HL-60/S4 treated with phorbol 12-myristate 13-acetate at 8.2 ng/mL for 4 days and 3 days (cell line): ENCODE data around the gene AGAP5.
"Not testable (repeated sequence)": the region's sequence is repeated elsewhere in the genome, so short reads cannot be mapped to it uniquely, and the experiment has no call there.

Source experiments
- in situ Hi-C: fragments of 300-500 bp; cut with MboI; formaldehyde crosslinking; loops from 2 replicates; pipeline ENCODE4 v1.15.0; 2022; ENCODE audit warnings: low sequenced_read_pairs

AGAP5 gene

GRCh38 chr10:73715179-73716156 is 17.6 kb upstream of the AGAP5 start:
- in situ Hi-C loops, result not testable (repeated sequence)

DNA sequence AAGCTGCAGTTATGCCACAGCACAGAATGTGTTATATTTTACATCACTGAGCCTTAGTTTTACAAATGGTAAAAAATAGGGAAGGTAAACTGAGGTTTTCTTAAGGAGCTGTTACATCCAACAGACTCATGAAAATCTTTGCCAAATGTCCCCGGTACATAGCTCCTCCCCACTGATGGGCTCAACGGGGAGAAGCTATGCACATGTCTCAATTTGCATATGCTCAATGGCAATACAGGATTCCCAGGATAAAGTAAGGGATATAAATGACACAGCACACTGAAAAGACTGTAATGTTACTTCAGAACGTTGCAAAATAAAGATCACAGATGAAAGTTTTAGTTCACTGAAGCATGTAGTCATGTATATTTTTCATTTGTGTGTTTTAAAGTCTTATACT is 16.6 kb upstream of the AGAP5 start:
- in situ Hi-C loops, result not testable (repeated sequence)

DNA sequence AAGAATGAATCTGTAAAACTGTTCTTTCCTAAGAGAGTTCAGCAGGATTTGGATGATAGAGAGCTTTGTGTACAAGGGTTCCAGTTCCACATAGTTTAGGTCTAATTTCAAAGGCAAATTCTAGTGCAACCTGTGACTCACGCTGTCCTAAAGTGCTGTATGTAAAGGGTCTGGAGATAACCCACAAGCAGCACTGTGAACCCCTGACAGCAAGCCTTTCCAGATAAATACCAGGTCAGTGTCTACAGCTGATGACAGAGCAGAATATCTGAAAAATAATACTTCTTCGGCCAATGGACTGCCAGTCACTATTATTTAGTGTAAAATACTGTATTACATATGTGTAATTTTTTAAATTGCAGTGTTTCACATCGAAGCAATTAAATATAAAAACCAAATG is 16.0 kb upstream of the AGAP5 start:
- in situ Hi-C loops, result not testable (repeated sequence)

GRCh38 chr10:73711683-73712082 is 13.8 kb upstream of the AGAP5 start:
- in situ Hi-C loops, result not testable (repeated sequence)

DNA sequence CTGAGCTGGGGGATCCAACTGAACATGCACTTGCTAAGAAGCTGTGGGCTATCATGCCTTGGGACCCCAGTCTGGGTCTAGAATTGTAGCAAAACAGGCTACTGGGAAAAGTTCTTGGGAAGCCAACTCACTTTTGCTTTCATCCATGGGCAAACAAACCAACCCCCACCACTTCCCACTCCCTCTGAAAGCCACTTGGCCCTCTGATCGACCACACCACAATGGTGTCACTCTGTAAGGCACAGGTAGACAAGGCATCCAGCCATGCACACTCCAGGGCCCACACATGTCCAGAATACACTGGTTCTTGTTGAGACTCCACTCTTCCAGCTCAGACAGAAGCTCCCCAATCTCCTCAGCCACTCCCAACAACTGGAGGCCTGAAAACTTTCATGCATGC is 10.2 kb upstream of the AGAP5 start:
- in situ Hi-C loops, result not testable (repeated sequence)

- in situ Hi-C loops, result not testable (repeated sequence)
Observed at GRCh38 chr10:73707628-73708027, 9.7 kb upstream of the AGAP5 start.

GRCh38 chr10:73706488-73706887 is 8.6 kb upstream of the AGAP5 start:
- in situ Hi-C loops, result not testable (repeated sequence)

- in situ Hi-C loops, result not testable (repeated sequence)
Observed at GRCh38 chr10:73705506-73706072, 7.7 kb upstream of the AGAP5 start.

- in situ Hi-C loops, result not testable (repeated sequence)
Observed at GRCh38 chr10:73703924-73704323, 6.0 kb upstream of the AGAP5 start.

DNA sequence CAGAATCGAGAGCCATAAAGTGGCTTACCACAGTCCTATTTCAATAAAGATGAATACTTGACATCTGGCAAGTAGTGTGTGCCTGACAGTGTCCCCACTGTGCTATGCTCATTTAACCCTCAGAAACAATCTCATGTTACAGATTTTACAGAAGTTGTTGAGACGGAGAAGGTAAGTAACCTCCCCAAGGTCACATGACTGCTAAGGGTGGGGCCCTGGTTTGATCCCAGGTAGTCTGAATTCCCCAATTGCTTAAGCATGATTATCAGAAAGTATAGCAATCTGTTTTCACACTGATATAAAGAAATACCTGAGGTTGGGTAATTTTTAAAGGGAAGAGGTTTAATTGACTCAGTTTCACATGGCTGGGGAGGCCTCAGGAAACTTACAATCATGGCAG is 910 bp upstream of the AGAP5 start:
- in situ Hi-C loops, result not testable (repeated sequence)

DNA sequence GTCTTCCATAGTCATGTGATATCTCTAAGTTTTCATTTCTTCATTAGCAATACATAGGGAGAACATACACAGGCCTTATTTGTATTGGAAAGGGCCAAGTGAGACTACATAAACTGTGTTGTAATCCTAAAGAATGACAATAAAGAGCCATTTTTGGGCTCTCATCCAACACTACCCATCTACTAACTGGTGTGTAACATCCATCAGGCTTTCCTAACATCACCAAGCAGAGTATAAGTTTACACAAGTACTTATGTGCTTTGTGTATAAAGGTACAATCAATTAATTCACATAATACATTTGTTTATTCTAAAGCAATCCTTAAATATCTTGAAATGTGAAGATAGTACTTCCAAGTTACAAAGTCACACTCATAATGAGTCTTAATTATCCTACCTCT is 2.6 kb downstream of the AGAP5 start:
- in situ Hi-C loops, result not testable (repeated sequence)

GRCh38 chr10:73690755-73691154 is 7.2 kb downstream of the AGAP5 start:
- in situ Hi-C loops, result not testable (repeated sequence)

DNA sequence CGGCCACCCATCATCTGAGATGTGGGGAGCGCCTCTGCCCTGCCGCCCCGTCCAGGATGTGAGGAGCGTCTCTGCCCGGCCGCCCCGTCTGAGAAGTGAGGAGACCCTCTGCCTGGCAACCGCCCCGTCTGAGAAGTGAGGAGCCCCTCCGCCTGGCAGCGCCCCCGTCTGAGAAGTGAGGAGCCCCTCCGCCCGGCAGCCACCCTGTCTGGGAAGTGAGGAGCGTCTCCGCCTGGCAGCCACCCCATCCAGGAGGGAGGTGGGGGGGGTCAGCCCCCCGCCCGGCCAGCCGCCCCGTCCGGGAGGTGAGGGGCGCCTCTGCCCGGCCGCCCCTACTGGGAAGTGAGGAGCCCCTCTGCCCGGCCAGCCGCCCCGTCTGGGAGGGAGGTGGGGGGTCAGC is 8.3 kb downstream of the AGAP5 start:
- in situ Hi-C loops, result not testable (repeated sequence)

DNA sequence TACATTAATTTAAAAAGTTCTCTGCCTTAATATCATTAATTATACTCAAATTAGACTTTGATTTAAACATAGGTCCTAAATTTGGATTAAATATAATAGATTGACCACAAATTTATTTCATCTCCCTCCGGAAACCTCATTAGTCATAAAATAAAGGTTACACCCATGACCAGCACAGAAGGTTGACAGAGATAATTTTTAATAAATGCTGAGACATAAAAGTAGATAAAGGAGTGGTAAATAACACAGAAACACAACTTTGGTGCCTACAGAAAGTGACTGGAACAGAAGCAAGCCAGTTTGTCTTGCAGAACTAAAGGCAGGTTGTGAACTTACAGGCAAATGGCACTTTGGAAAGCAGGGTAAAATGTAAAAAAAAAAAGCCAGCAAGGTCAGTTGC is 10.3 kb downstream of the AGAP5 start:
- in situ Hi-C loops, result not testable (repeated sequence)

DNA sequence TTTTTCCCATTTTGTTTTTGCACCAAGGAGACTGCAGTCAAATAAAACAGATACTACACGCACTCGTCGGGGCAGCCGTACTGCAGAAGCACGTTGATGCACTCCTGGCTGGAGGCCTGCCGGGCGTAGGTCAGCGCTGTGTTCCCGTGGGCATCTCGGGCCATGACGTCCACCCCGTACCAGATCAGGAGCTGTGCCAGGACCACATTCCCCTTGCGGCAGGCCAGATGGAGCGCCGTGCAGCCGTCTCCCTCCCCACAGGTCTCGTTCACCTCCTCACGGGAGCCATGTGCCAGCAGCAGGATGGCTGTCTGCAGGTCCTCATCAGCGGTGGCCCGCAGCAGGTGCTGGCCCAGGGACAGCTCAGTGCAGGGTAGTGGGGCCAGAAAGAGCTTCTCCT is 23.4 kb downstream of the AGAP5 start:
- in situ Hi-C loops, result not testable (repeated sequence)

DNA sequence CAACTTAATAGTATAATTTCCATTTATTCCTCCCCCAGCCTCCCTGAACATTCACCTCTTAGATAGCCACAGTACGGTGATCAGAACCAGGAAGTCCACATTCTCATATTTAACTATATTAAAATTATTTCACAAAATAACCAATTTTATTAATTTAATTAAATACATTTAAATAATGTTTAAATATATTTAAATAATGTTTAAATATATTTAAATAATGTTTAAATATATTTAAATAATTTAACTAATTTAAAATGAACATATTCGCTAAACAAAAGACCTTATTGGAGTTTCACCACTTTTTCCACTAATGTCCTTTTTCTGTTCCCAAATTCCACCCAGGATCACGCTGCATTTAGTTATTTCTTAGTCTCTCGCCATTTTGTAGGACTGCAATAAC is 29.5 kb downstream of the AGAP5 start:
- in situ Hi-C loops, result not testable (repeated sequence)

- in situ Hi-C loops, result not testable (repeated sequence)
Observed at GRCh38 chr10:73666153-73666809, 31.6 kb downstream of the AGAP5 start.

DNA sequence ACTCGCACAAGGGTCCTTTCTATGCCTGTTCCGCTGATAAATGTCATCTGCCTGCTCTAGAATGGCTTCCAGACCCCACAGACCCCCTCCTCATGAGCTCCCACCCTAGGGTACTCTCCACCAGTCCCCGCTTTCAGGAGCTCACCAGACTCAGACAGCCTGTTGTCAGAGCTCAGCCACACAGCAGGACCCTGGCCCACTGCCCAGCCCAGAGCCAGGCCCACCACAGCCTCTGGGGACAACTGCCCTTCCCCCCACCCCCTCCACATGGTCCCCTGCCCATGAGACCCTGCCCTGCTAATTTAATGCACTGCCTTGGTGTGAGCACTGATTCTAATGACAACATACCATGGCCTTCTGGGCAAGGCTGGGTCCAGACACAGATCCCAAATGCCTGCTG is 32.3 kb downstream of the AGAP5 start:
- in situ Hi-C loops, result not testable (repeated sequence)

DNA sequence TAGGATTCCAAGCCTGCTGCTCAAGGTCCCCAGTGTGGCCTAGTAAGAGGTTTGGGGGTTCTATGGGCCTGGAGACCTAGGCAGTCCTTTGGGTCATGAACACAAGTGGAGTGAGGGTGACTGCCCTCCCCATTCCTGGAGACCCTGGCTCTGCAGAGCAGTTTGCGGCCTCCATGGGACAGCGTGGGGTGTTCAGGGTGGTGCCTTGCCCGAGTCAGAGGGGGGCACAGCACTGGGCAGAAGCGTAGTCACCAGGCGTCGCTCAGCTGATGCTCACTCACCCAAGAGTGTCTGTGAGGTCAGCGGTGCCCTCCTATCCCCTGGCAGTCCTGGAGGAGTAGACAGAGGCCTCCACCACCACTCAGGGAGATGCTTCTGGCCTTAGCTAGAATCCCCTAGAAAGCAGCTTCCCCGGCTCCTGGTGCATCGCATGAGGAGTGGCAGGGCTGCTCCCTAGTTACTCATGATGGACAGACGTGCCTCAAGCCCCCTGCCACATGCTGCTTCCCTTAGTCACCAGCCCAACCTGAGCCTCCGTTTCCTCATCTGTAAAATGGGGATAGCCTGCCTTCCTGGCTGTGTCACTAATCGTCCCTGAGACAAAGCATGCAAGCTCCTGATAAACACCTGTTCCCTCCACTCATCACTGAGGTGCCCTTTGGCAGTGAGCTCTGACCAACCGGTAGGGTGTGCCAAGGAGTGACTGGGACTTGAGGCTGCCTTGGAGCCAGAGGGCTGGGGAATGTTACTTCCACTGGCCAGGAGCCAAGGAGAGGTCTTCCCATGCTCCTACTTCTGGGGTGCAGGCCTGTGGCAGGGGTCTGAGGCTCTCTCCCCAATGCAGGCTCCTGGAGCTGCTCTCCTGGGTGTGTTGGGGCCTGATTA is 33.5 kb downstream of the AGAP5 start:
- in situ Hi-C loops, result not testable (repeated sequence)

- in situ Hi-C loops, result not testable (repeated sequence)
Observed at GRCh38 chr10:73663621-73664020, 34.3 kb downstream of the AGAP5 start.

GRCh38 chr10:73662705-73663104 is 35.2 kb downstream of the AGAP5 start:
- in situ Hi-C loops, result not testable (repeated sequence)
